ENCODE measurements around the gene THSD1. TPM values are rescaled to one million over a fixed set of nuclear protein-coding genes. Genes with fewer than 3 reads are reported as not detected.
A peak's percentile ranks its signal among the peaks of the same experiment; 100 is the strongest.

THSD1 gene
- total and polyA plus RNA-seq, 9 of the 15 experiments (the other 6 are each of a cell fraction or from before 2014, with no cell fraction given), result 0.01 to 0.11 (median 0.04) TPM; not detected in 2

DNA sequence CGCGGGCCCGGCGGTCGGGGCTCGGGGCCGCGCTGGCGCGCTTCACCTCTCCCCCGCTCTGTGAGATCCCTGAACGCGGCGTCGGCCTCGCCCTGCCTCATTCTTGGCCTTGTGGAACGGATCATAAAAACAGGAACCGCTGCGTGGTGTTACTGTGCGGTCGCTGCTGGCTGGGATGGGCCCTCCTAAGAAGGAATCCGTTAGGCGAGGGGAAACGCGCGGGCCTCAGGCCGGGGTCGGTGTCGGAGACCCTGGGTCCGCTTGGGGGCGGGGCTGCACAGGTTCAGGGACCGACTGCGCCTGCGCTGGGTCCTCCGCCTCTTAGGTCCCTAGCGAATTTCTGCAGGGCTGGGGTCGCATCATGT lies 49.7 kb upstream of the THSD1 start (continued):
- no peak for TF ChIP-seq STAT5A (IDR thresholded peaks at IDR 0.05; ENCODE audit: borderline replicate concordance, low read length)
- peak; percentile 8; the same call in 1 of the 2 replicates for TF ChIP-seq SP1 (CRISPR knock-in tag; IDR thresholded peaks at IDR 0.05)
- TF ChIP-seq FOXA3 (CRISPR knock-in tag; conservative IDR thresholded peaks at IDR 0.05 in 1 of 2, IDR thresholded peaks at IDR 0.05 in 1 of 2), result no peak
- no peak for TF ChIP-seq ZNF668 (CRISPR knock-in tag; IDR thresholded peaks at IDR 0.05)
- TF ChIP-seq, protein P1, sequence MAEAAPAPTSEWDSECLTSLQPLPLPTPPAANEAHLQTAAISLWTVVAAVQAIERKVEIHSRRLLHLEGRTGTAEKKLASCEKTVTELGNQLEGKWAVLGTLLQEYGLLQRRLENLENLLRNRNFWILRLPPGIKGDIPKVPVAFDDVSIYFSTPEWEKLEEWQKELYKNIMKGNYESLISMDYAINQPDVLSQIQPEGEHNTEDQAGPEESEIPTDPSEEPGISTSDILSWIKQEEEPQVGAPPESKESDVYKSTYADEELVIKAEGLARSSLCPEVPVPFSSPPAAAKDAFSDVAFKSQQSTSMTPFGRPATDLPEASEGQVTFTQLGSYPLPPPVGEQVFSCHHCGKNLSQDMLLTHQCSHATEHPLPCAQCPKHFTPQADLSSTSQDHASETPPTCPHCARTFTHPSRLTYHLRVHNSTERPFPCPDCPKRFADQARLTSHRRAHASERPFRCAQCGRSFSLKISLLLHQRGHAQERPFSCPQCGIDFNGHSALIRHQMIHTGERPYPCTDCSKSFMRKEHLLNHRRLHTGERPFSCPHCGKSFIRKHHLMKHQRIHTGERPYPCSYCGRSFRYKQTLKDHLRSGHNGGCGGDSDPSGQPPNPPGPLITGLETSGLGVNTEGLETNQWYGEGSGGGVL (CRISPR knock-in tag; IDR thresholded peaks at IDR 0.05), result no peak
- no peak for TF ChIP-seq PYGO2 (tag; IDR thresholded peaks at IDR 0.05)
- TF ChIP-seq, protein P2, sequence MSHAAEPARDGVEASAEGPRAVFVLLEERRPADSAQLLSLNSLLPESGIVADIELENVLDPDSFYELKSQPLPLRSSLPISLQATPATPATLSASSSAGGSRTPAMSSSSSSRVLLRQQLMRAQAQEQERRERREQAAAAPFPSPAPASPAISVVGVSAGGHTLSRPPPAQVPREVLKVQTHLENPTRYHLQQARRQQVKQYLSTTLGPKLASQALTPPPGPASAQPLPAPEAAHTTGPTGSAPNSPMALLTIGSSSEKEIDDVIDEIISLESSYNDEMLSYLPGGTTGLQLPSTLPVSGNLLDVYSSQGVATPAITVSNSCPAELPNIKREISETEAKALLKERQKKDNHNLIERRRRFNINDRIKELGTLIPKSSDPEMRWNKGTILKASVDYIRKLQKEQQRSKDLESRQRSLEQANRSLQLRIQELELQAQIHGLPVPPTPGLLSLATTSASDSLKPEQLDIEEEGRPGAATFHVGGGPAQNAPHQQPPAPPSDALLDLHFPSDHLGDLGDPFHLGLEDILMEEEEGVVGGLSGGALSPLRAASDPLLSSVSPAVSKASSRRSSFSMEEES (CRISPR knock-in tag; IDR thresholded peaks at IDR 0.05), result no peak
- no peak for TF ChIP-seq BRD9 (IDR thresholded peaks at IDR 0.05; ENCODE audit: low read depth, partially characterized antibody)
- TF ChIP-seq, protein P3, sequence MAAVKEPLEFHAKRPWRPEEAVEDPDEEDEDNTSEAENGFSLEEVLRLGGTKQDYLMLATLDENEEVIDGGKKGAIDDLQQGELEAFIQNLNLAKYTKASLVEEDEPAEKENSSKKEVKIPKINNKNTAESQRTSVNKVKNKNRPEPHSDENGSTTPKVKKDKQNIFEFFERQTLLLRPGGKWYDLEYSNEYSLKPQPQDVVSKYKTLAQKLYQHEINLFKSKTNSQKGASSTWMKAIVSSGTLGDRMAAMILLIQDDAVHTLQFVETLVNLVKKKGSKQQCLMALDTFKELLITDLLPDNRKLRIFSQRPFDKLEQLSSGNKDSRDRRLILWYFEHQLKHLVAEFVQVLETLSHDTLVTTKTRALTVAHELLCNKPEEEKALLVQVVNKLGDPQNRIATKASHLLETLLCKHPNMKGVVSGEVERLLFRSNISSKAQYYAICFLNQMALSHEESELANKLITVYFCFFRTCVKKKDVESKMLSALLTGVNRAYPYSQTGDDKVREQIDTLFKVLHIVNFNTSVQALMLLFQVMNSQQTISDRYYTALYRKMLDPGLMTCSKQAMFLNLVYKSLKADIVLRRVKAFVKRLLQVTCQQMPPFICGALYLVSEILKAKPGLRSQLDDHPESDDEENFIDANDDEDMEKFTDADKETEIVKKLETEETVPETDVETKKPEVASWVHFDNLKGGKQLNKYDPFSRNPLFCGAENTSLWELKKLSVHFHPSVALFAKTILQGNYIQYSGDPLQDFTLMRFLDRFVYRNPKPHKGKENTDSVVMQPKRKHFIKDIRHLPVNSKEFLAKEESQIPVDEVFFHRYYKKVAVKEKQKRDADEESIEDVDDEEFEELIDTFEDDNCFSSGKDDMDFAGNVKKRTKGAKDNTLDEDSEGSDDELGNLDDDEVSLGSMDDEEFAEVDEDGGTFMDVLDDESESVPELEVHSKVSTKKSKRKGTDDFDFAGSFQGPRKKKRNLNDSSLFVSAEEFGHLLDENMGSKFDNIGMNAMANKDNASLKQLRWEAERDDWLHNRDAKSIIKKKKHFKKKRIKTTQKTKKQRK (IDR thresholded peaks at IDR 0.05; ENCODE audit: borderline replicate concordance, low read depth, low read length), result no peak
- no peak for TF ChIP-seq E2F3 (CRISPR knock-in tag; IDR thresholded peaks at IDR 0.05)
- no peak for TF ChIP-seq COPS2 (conservative IDR thresholded peaks at IDR 0.05)
- peak; percentile 66; the same call in 1 of the 2 replicates for TF ChIP-seq GTF2E2 (tag; IDR thresholded peaks at IDR 0.05)
- no peak for TF ChIP-seq CBX3 (IDR thresholded peaks at IDR 0.05; ENCODE audit: borderline replicate concordance in 1 of 2, low read length in 2 of 2)
- no peak for TF ChIP-seq JUN (IDR thresholded peaks at IDR 0.05; ENCODE audit: borderline replicate concordance, low read depth, low read length)
- no peak for TF ChIP-seq JUN (CRISPR knock-in tag; IDR thresholded peaks at IDR 0.05; ENCODE audit: borderline replicate concordance)
- no peak for TF ChIP-seq CHCHD3 (CRISPR knock-in tag; IDR thresholded peaks at IDR 0.05)
- no peak for TF ChIP-seq NFIX (CRISPR knock-in tag; IDR thresholded peaks at IDR 0.05; ENCODE audit: low read depth)
- no peak for TF ChIP-seq FOXM1 (IDR thresholded peaks at IDR 0.05; ENCODE audit: low read depth)
- no peak for TF ChIP-seq FOXM1 (CRISPR knock-in tag; IDR thresholded peaks at IDR 0.05; ENCODE audit: low read depth)
- no peak for TF ChIP-seq ZFP30 (CRISPR knock-in tag; IDR thresholded peaks at IDR 0.05; ENCODE audit: borderline replicate concordance)
- no peak for TF ChIP-seq MEF2D (tag; conservative IDR thresholded peaks at IDR 0.05; ENCODE audit: low read depth)
- TF ChIP-seq U2AF1 (optimal IDR thresholded peaks at IDR 0.05; ENCODE audit: low read depth, low read length), result no peak
- TF ChIP-seq NCOA1 (IDR thresholded peaks at IDR 0.05; ENCODE audit: low read depth), result no peak

Measured in K562 (cell line).